ENCODE measurements around the gene KRTCAP2. TPM values are rescaled to one million over a fixed set of nuclear protein-coding genes. Genes with fewer than 3 reads are reported as not detected.
A peak's percentile ranks its signal among the peaks of the same experiment; 100 is the strongest.

The KRTCAP2 gene
- total and polyA plus RNA-seq, 10 of the 15 experiments (the other 5 are each of a cell fraction or from before 2014, with no cell fraction given), result 61.3 to 238 (median 141) TPM

- TF ChIP-seq BCLAF1 (IDR thresholded peaks at IDR 0.05) (no peak), LARP7 (IDR thresholded peaks at IDR 0.05) (no peak; the same call in 1 of the 2 replicates), NKRF (conservative IDR thresholded peaks at IDR 0.05) (no peak; the same call in 1 of the 2 replicates), RAD51 (IDR thresholded peaks at IDR 0.05) (no peak), IKZF1 (conservative IDR thresholded peaks at IDR 0.05) (0 out of 2 replicates have a peak, but pooled peaks have one; percentile 56), CHD4 (IDR thresholded peaks at IDR 0.05) (no peak), CUX1 (IDR thresholded peaks at IDR 0.05; ENCODE audit: insufficient replicate concordance, low read depth, low read length) (no peak), MEF2B (IDR thresholded peaks at IDR 0.05; ENCODE audit: partially characterized antibody, poor library complexity, severe bottlenecking) (no peak), TCF3 (IDR thresholded peaks at IDR 0.05; ENCODE audit: borderline replicate concordance, insufficient read depth, low read depth, low read length) (no peak), SUPT20H (IDR thresholded peaks at IDR 0.05; ENCODE audit: borderline replicate concordance, control insufficient read depth, low read depth, low read length) (no peak), PAX5 (IDR thresholded peaks at IDR 0.05; ENCODE audit: borderline replicate concordance, low read depth, low read length) (0 out of 2 replicates have a peak, but pooled peaks have one; percentile 3), RELB (IDR thresholded peaks at IDR 0.05; ENCODE audit: low read depth) (0 out of 2 replicates have a peak, but pooled peaks have one; percentile 13), SRF (IDR thresholded peaks at IDR 0.05; ENCODE audit: low read depth in 2 of 2, low read length in 2 of 2) (0 out of 4 replicates have a peak, but pooled peaks of 1 of the 2 experiments have one; percentile 9)
Observed at GRCh38 chr1:155135415-155136028, 37.6 kb downstream of the KRTCAP2 start, which contains the start of gene SLC50A1 (continued).

Measured in GM12878 (cell line).